Left lobe of liver (tissue), 2 donors: ENCODE results near the gene GASK1A. TPM values are rescaled to one million over a fixed set of nuclear protein-coding genes. Genes with fewer than 3 reads are reported as not detected.
"Not testable (repeated sequence)": the region's sequence is repeated elsewhere in the genome, so short reads cannot be mapped to it uniquely, and the experiment has no call there.

Experiments used
- ATAC-seq: fragments of 200-7000 bp; cut with Tn5 transposase; one replicate; pipeline ENCODE4 v1.9.1; 2020; ENCODE audit warnings: mild to moderate bottlenecking, moderate library complexity
- DNase-seq: peaks from one replicate; pipeline ENCODE4 v3.0.0-alpha.2; 2020; ENCODE audit warnings: low spot score
- total RNA-seq: library from RNA; stranded (reverse); gene quantifications from one replicate; pipeline ENCODE4 v1.2.1, GENCODE V29; 2021
- donor health status: DM: no; HTN: no; CAD: no; lungs with moderate emphysema.
- donor health status: DM: no; HTN: yes; CAD: no.

Gene GASK1A
- total RNA-seq, 1 donor from 2014 or later, result 19.9 TPM

DNA sequence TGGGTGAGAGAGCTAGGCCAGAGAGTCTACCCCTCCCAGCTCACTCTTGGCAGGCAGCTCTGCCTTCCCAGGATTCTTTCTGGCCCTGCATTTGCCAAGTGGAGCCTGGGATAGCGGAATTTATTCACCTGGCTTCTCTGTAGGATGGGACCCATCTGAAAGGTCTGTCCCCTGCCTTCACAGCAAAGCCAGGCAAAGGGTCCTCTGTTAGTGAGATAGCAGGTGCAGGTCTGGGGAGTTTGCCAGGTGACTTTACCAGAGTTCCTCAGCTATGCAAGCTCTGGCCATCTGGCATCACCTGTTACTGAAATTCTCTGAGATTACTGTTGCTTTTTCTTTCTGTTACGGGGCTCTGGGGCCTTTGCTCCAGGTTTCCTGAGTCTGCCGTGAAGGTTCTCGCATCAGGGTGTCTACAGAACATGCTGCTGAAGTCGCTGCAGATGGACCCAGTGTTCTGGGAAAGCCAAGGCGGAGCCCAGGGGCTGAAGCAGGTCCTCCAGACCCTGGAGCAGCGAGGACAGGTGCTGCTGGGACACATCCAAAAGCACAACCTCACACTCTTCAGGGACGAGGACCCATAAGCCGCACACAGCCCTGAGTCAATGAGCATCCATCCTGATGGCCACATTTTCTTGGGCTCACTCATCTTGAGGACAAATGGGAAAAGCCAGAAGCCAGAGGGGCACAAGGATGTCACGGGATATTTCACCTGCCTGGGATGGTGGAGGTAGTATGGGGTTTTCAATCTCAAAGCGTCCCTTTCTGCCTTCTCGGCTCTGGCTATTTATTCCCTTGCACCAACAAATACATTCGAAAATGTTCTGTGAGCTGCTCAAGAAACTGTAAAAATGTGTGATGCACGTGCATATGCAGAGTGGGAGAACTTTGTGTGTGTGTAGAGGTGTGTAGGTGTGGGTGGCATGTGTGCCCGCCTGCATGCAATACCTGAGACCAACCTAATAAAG is 77.0 kb downstream of the GASK1A start:
- ATAC-seq (no peak), DNase-seq (peak; percentile 33)

DNA sequence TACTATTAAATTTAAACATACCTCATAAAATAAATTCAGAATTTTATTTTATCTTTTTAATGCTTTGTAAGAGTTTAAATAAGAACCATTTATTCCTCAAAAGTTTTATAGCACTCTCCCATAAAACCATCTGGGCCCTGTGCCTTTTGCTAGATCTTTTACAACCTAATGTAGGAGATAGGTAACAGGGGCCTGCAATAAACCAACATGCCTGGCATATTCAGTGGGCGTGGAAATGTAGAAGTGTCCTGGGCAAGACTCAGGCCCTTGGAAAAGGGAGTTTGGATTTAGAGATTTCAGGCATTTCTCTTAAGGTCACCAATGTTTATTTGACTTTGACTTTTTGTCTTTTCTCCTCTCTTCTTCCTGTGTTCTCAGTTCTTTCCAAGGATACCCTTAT is 80.3 kb downstream of the GASK1A start:
- DNase-seq (no peak), ATAC-seq (no peak)

DNA sequence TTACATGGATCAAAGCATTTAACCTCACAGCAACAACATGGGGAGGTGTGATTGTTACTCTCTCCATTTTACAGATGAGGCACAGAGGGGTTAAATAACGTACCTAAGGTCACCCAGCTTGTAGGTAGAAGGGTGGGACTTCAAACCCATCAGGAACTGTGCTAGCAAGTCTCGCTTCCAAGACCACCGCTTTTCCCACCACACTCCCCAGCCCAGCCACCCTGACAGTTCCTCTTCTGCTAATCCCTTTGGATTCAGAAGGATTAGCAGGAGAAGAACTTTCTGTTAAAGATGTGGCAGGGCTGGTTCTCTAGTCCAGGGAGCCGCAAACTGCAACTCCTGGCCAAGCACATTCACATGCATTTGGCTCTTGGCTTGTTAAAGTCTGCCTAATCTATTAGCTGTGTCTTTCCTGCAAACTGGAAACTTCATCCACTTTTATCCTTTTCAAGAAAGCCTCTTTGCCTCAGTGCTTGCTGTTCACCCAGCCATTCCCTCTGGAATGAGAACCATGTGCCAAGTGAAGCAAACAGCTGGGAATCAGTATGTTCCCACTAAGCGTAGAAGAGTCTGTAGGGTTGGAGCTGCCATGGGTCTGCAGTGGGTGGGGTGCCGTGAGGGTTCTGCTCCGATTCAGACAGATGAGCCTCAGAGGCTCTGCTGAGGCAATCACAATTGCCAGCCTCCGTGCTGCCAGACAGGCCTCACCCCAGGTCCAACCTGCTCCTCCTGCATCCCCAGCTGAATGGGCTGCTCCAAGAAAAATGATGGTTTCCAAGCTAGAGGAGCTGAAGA is 82.2 kb downstream of the GASK1A start:
- no peak for ATAC-seq
- DNase-seq, result peak; percentile 19

DNA sequence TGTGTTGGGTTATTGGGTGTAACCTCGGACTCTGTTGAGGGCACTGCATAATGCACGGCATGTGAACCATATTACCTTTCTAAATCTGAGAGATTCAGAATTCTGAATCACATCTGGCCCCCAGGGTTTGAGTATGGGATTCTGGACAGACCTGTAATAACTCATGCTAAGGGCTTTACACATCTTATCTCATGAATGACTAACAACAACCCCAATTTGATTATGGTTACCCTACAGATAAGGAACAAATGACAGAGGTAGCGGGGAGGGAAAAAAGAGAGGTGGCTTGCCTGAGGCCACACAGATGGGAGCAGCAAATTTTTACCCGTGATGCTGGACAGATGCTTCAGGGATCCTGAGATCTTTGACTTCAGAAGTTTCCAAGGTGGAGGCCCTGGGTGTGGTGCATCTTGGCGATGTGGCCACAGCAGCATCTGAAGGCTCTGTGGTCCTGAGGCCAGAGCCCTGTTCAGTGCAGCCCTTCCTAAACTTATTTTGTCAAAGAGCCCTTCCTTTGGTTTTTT is 83.0 kb downstream of the GASK1A start:
- ATAC-seq, result no peak
- peak; percentile 2 for DNase-seq

GRCh38 chr3:43062564-43063040 is 83.5 kb downstream of the GASK1A start:
- no peak for ATAC-seq
- DNase-seq, result peak; percentile 26

GRCh38 chr3:43063114-43063513 is 84.0 kb downstream of the GASK1A start:
- DNase-seq, result peak; percentile 19
- no peak for ATAC-seq

DNA sequence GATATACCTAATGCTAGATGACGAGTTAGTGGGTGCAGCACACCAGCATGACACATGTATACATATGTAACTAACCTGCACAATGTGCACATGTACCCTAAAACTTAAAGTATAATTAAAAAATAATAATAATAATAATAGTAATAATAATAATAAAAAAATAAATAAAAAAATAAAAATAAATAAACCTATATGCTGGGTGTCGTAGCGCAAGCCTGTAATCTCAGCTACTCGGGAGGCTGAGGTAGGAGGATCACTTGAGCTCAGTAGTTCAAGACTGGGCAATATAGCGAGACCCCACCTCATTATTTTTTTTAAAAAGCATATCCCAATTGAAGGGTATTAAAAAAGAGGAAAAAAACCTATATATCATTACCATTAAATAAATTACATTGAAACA is 91.6 kb downstream of the GASK1A start:
- not testable (repeated sequence) for DNase-seq, ATAC-seq

DNA sequence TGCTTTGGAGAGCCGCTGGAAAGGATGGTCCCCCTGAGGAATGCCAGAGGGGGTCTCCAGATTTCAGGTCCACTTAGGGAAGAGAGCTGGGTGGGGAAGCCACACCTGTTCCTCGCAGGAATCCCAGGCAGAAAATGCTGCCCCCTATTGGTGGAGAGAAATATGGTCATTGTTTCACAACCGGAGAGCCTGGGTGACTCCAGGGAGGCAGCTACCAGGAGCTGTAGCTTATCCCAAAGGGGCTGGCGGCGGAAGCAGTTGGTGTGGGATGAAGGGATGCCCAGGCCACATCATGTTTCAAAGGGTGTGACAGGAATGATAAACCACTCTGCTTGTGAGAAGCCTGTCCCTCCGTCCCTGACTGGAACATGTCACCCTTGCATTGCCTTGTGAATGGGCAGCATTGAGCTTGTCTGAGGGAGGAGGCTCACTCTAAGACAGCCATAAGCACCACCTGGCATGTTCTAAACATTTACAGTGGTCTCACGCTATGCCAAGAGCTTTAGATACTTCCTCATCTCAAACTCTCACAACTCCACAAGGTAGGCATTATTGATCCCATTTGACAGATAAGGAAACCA is 92.3 kb downstream of the GASK1A start:
- DNase-seq (peak; percentile 42), ATAC-seq (no peak)

GRCh38 chr3:43072361-43072760 is 93.2 kb downstream of the GASK1A start:
- no peak for ATAC-seq

GRCh38 chr3:43073116-43073835 is 94.2 kb downstream of the GASK1A start:
- ATAC-seq (no peak), DNase-seq (peak; percentile 35)

More at GRCh38 chr3:43072361-43072760, 93.2 kb downstream of the GASK1A start:
- peak; percentile 6 for DNase-seq

- no peak for ATAC-seq
These were observed 94.7 kb downstream of the GASK1A start for GRCh38 chr3:43073836-43074220.

GRCh38 chr3:43074482-43074881 is 95.4 kb downstream of the GASK1A start:
- DNase-seq, result no peak
- peak; percentile 58 for ATAC-seq

More at GRCh38 chr3:43073836-43074220, 94.7 kb downstream of the GASK1A start:
- DNase-seq, result no peak

DNA sequence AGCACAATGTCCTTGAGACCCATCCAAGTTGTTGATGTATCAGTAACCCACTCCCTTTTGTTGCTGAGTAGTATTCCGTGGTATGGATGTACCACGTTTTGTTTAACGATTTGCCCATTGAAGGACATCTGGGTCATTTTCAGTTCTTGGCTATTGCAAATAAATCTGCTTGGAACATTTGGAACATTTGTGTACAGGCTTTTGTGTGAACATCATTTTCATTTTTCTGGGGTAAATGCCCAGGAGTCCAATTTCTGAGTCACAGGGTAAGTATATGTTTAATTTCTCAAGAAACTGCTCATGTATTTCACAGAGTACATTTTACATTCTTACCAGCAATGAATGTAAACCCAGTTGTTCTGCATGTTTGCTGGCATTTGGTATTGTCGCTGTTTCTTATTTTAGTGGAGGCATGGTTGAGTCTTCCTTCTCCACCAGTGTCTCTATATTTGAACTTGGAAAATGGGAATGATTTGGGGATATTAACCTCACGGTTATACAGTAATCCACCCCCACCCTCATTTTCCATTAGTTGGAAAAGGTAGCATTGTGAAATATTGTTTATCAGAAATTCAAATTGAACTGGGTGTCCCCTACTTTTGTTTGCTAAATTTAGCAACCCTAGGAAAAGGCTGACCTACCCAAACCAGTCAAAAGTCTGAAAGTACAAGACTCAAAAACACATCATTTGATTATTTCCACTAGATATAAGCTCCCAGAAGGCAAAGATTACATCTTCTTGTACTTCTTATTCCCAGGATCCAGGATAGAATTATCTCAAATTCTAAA is 96.0 kb downstream of the GASK1A start:
- ATAC-seq (peak; percentile 66), DNase-seq (no peak)

DNA sequence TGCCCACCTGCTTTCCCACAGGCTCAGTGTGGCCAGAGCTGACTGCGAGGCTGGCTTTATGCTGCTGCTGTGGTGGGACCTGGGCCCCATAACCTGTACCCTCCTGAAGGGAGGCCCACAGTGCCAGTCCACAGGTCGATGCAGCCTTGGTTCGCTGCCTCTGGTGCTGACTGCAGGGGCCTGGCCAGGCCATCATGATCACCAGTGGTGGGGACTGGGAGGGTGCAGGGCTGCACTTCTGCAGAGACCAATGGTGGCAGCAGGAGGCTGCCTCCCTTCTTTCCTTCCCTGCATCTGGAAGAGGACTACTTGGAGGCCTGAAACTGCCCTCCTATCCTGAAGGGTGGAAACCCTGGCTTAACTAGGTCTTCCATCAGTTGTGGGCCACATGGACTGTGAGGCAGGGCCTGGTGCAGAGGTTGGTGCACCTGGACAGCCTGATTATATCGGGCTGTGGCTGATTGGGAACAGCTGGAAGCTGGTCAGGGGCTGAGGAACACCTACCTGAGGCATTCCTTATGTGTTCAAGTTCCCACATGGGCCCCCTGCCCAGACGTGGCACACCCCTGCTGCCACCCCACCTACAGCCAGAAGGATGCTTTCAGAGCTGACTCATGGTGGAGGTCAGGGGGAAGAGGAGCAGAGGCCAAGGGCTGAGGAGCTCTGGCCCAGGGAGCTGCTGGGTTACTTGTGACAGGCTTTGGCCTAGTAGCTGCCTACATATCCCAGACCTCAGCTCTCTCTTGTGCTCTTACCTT is 97.0 kb downstream of the GASK1A start:
- ATAC-seq (peak; percentile 27), DNase-seq (no peak)

DNA sequence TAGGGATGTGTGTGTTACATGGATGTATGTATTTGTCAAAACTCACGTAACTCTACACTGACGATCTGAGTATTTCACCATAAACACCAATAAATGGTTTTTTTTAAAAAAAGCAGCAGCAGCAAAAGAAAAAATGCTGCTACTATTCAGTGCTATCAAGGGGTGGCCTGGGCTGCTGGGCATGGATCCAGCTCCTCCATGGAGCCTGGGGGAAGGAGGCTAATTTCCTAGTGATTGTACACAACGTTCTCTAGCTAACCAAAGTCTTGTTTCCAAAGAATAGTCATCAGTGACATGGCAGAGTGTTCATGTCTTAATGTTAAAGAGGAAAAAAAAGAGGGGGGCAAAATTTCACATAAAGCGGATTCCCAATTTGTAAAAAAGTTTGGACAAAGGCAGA is 97.7 kb downstream of the GASK1A start:
- no peak for DNase-seq
- ATAC-seq, result no peak

GRCh38 chr3:43077261-43077660 is 98.2 kb downstream of the GASK1A start:
- ATAC-seq (no peak), DNase-seq (no peak)

DNA sequence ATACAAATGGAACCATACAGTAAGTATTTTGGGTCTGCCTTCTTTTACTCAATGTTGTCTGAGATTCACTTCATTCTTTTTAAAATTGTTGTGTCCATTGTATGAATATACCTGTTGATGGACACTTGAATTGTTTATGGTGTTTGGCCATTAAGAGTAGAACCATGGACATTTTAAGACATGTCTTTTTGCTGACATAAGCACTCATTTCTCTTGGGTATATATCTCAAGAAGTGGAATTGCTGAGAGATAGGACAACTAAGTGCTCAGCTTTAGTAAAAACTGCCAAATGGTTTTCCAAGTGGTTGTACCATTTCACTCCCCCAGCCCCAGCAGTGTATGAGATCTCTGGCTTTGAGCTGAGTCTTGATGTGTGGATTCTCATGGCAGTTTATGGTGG is 98.6 kb downstream of the GASK1A start:
- DNase-seq, result no peak
- no peak for ATAC-seq

GRCh38 chr3:43079536-43080332 is 100.6 kb downstream of the GASK1A start:
- ATAC-seq, result no peak
- no peak for DNase-seq
